DOHH2 (cell line): ENCODE measurements around the gene LORICRIN.

Experiments
- H3F3A ChIP-seq: fragments of 200-600 bp; sonication (generic), shearing (Covaris generic); 2 replicates; pipeline ENCODE4 v1.6.0; 2016; ENCODE audit warnings: antibody characterized with exemption, mild to moderate bottlenecking; ENCODE audit not compliant: control insufficient read depth, insufficient read depth
- H3K27ac ChIP-seq: fragments of 200-600 bp; sonication (generic); 2 replicates; pipeline ENCODE4 v1.5.1; 2014; ENCODE audit warnings: low read depth, mild to moderate bottlenecking, low read length, moderate library complexity
- H3K27me3 ChIP-seq: fragments of 200-600 bp; sonication (generic); 2 replicates; pipeline ENCODE4 v1.6.1; 2014; ENCODE audit warnings: mild to moderate bottlenecking, low read length, mixed read lengths; ENCODE audit not compliant: control insufficient read depth
- H3K36me3 ChIP-seq: fragments of 200-600 bp; sonication (generic); 2 replicates; pipeline ENCODE4 v1.6.1; 2014; ENCODE audit warnings: mild to moderate bottlenecking, low read length, moderate library complexity, mixed read lengths; ENCODE audit not compliant: control insufficient read depth
- H3K4me1 ChIP-seq: fragments of 200-600 bp; sonication (generic); 2 replicates; pipeline ENCODE4 v1.6.1; 2014; ENCODE audit warnings: mild to moderate bottlenecking, low read length, mixed read lengths; ENCODE audit not compliant: control insufficient read depth
- H3K4me2 ChIP-seq: fragments of 200-600 bp; sonication (generic); 2 replicates; pipeline ENCODE4 v1.6.0; 2014; ENCODE audit warnings: mild to moderate bottlenecking, low read length, moderate library complexity
- H3K4me3 ChIP-seq: fragments of 200-600 bp; sonication (generic); 2 replicates; pipeline ENCODE4 v1.5.1; 2014; ENCODE audit warnings: mild to moderate bottlenecking, low read length, mixed read lengths
- H3K79me2 ChIP-seq: fragments of 200-600 bp; sonication (generic); 2 replicates; pipeline ENCODE4 v1.6.1; 2014; ENCODE audit warnings: mild to moderate bottlenecking, low read length, mixed read lengths; ENCODE audit not compliant: control insufficient read depth
- H3K9me2 ChIP-seq: fragments of 200-600 bp; sonication (generic); replicated peaks from 2 replicates; pipeline ENCODE4 v1.6.1; 2014; ENCODE audit warnings: mild to moderate bottlenecking, low read length, mixed read lengths; ENCODE audit not compliant: control insufficient read depth
- H3K9me3 ChIP-seq: fragments of 200-600 bp; sonication (generic); 2 replicates; pipeline ENCODE4 v1.6.1; 2014; ENCODE audit warnings: antibody characterized with exemption, low read length, mixed read lengths; ENCODE audit not compliant: control insufficient read depth, insufficient read depth
- H4K20me1 ChIP-seq: fragments of 200-600 bp; sonication (generic); 2 replicates; pipeline ENCODE4 v1.6.0; 2014; ENCODE audit warnings: low read depth, mild to moderate bottlenecking, antibody characterized with exemption, low read length, moderate library complexity; ENCODE audit not compliant: control insufficient read depth, insufficient read depth
- CTCF ChIP-seq: fragments of 200-600 bp; sonication (generic); IDR thresholded peaks from one replicate; pipeline ENCODE4 v1.5.1; 2014; ENCODE audit warnings: antibody characterized with exemption, mild to moderate bottlenecking, low read depth, low read length; ENCODE audit not compliant: poor library complexity, severe bottlenecking
- EZH2phosphoT487 ChIP-seq: fragments of 200-600 bp; sonication (generic); IDR thresholded peaks from 2 replicates; pipeline ENCODE4 v1.6.1; 2017; ENCODE audit warnings: borderline replicate concordance, mild to moderate bottlenecking, antibody characterized with exemption, low read length, moderate library complexity, mixed read lengths

LORICRIN gene

GRCh38 chr1:153251562-153251961, 7.9 kb upstream of the LORICRIN start:
- no peak overlapping the region for H3K4me3 ChIP-seq
- H3F3A ChIP-seq = no peaks in the 10 kb centered on the region
- H4K20me1 ChIP-seq = no peaks in the 10 kb centered on the region
- H3K27me3 ChIP-seq = no peaks in the 10 kb centered on the region
- no peak overlapping the region for H3K27ac ChIP-seq
- no peak overlapping the region for H3K4me2 ChIP-seq
- H3K9me2 ChIP-seq = no peaks in the 10 kb centered on the region
- no peaks in the 10 kb centered on the region for H3K9me3 ChIP-seq
- no peak for TF ChIP-seq CTCF
- no peak for TF ChIP-seq EZH2phosphoT487
- H3K79me2 ChIP-seq = no peaks in the 10 kb centered on the region
- no peaks in the 10 kb centered on the region for H3K36me3 ChIP-seq
- no peaks in the 10 kb centered on the region for H3K4me1 ChIP-seq

- no peaks in the 10 kb centered on the region for H3K4me1 ChIP-seq
- H3F3A ChIP-seq = no peaks in the 10 kb centered on the region
- H3K4me2 ChIP-seq = no peak overlapping the region
- H3K4me3 ChIP-seq = no peak overlapping the region
- H3K9me3 ChIP-seq = no peaks in the 10 kb centered on the region
- H4K20me1 ChIP-seq = no peaks in the 10 kb centered on the region
- H3K9me2 ChIP-seq = no peaks in the 10 kb centered on the region
- H3K36me3 ChIP-seq = no peaks in the 10 kb centered on the region
- no peak overlapping the region for H3K27ac ChIP-seq
- no peaks in the 10 kb centered on the region for H3K27me3 ChIP-seq
- no peaks in the 10 kb centered on the region for H3K79me2 ChIP-seq
- TF ChIP-seq CTCF (no peak), EZH2phosphoT487 (no peak)
Measured at GRCh38 chr1:153251988-153252387, 7.5 kb upstream of the LORICRIN start.

GRCh38 chr1:153253076-153253475, 6.4 kb upstream of the LORICRIN start:
- Histone ChIP-seq H3K36me3 (no peaks in the 10 kb centered on the region), H3K9me2 (no peaks in the 10 kb centered on the region), H3K9me3 (no peaks in the 10 kb centered on the region), H3K79me2 (no peaks in the 10 kb centered on the region), H3F3A (no peaks in the 10 kb centered on the region), H3K4me1 (no peaks in the 10 kb centered on the region), H3K27me3 (no peaks in the 10 kb centered on the region), H3K4me3 (no peak overlapping the region), H3K27ac (no peak overlapping the region), H3K4me2 (no peak overlapping the region), H4K20me1 (no peaks in the 10 kb centered on the region)
- TF ChIP-seq EZH2phosphoT487 = no peak
- no peak for TF ChIP-seq CTCF

- Histone ChIP-seq H3K36me3 (no peaks in the 10 kb centered on the region), H3K4me3 (no peak overlapping the region), H3K79me2 (no peaks in the 10 kb centered on the region), H3K9me3 (no peaks in the 10 kb centered on the region), H3K4me2 (no peak overlapping the region), H3K9me2 (no peaks in the 10 kb centered on the region), H4K20me1 (no peaks in the 10 kb centered on the region), H3K4me1 (no peaks in the 10 kb centered on the region), H3K27me3 (no peaks in the 10 kb centered on the region), H3F3A (no peaks in the 10 kb centered on the region), H3K27ac (no peak overlapping the region)
- TF ChIP-seq CTCF (no peak), EZH2phosphoT487 (no peak)
Measured at GRCh38 chr1:153253693-153254092, 5.8 kb upstream of the LORICRIN start.
